Measurements from ENCODE around the gene CDH16.
"Not testable (repeated sequence)": the region's sequence is repeated elsewhere in the genome, so short reads cannot be mapped to it uniquely, and the experiment has no call there.

CDH16 gene, protein sequence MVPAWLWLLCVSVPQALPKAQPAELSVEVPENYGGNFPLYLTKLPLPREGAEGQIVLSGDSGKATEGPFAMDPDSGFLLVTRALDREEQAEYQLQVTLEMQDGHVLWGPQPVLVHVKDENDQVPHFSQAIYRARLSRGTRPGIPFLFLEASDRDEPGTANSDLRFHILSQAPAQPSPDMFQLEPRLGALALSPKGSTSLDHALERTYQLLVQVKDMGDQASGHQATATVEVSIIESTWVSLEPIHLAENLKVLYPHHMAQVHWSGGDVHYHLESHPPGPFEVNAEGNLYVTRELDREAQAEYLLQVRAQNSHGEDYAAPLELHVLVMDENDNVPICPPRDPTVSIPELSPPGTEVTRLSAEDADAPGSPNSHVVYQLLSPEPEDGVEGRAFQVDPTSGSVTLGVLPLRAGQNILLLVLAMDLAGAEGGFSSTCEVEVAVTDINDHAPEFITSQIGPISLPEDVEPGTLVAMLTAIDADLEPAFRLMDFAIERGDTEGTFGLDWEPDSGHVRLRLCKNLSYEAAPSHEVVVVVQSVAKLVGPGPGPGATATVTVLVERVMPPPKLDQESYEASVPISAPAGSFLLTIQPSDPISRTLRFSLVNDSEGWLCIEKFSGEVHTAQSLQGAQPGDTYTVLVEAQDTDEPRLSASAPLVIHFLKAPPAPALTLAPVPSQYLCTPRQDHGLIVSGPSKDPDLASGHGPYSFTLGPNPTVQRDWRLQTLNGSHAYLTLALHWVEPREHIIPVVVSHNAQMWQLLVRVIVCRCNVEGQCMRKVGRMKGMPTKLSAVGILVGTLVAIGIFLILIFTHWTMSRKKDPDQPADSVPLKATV

DNA sequence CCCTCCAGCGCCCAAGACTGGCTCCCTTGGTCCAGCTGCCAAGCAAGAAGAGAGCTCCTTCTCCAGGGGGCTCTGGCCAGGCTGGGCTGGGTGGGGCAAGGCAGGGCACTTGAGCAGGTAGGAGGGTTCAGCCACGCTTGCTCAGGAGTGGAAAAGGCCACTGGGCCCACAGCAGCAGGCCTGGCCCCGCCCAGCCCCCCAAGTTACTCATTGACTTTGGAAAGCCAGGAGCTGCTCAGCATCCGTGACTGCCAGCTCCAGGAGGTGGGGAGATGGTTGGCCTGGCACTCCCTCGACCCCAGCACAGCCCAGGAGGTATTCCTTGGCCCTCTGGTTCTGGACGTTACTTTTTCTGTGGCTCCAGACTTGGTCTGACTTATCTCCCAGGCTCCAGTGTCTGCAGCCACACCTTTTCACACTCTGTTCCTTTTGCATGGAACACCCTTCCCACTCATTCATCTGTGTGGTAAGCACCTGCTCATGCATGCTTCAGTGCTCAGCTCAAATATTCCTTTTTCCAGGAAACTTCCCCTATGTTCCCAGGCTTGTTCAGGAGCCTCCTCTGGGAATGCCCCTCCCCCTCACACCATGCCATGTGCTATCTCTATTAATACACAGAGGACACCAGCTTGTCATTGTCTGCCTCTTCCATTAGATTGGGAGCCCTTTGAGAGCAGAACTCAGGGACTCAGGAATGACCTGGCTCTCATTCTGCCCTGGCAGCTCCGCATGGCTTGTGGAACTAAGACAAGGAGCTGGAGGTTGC lies at the start of gene CDH16:
CDH16 (minus strand) TSS at position 83 of the 766 bp plus-strand sequence. CDS start 820 bp downstream, outside the sequence.
- no peak for DNase-seq

DNA sequence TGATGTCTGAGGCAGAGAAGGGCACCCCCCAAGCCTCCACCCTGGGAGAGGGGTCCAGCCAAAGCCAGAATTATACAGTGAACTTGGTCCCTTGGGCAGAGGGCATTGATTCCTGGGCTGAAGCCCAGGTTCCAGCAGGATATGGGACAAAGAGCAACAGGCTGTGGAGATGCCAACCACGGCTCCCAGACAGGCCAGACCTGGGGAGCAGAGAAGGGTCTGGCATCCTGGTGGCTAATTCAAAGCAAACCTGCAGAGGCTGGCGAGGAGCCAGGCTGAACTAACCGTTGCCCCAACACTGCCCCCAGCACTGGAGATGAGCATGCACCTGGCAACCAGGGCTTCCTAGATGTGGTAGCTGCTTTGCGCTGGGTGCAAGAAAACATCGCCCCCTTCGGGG lies 45.4 kb upstream of the CDH16 start:
- no peak for DNase-seq

DNA sequence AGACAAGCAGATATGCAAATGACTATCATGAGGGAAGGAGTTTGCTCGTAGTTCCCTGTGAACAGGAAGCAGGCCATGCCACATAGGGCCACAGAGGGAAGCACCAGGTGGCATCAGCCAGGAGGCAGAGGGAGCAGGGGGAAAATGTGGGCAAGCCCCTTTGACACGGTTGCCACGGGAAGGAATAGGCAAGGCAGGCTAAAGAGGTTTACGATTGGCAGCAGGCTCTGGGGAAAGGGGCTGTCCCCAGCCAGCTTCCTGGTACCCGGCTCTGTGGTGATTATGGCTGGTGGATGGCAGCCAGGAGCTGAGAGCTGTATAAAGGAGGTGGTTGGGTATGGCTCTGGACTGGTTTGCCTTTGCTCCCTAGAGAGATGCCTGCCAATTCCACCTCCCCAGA lies 43.2 kb upstream of the CDH16 start:
- peak; percentile 16 for DNase-seq

DNA sequence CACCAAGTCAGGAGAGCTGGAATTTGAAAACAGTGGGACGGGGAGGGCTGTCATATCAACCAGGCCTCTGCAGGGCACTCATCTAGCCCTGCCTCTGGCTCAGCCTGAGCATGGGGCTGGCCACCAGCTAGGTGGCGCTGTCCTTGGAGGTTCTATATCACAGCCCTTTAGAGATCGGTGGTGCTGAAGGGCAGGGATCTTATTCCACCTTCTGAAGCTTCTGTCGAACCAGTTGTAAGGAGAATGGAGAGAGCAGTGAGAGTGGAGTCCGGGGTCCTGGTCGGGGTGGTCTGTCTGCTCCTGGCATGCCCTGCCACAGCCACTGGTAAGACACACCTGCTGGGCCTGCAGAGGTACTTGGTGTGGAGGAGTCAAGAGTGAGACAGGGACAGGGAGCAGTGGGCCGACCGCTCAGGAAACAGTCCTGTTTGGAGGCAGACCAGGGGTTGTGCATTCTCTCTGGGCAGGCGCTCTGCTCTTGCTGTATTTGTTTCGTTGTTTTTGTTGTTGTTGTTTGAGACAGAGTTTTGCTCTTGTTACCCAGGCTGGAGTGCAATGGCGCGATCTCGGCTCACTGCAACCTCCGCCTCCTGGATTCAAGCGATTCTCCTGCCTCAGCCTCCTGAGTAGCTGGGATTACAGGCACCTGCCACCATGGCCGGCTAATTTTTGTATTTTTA lies 42.5 kb upstream of the CDH16 start, which contains the start of gene CES3:
CES3 (plus strand) TSS at position 202 of the 680 bp plus-strand sequence; CDS start at position 244, 42 bp downstream.
- DNase-seq, result peak; percentile 60

DNA sequence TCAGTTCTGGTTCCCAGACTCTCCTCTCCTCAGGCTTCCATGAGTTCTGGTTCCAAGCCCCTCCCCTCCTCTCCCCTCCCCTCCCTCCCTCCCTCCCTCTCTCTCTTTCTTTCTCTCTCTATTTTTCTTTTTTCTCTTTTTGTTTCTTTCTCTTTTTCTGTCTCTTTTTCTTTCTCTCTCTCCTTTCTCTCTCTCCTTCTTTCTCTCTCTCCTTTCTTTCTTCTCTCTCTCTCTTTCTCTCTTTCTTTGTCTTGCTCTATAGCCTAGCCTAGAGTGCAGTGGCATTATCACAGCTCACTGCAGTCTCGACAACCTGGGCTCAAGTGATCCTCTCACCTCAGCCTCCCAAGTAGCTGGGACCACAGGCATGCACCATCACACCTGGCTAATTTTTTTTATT lies 41.6 kb upstream of the CDH16 start:
- no peak for DNase-seq

DNA sequence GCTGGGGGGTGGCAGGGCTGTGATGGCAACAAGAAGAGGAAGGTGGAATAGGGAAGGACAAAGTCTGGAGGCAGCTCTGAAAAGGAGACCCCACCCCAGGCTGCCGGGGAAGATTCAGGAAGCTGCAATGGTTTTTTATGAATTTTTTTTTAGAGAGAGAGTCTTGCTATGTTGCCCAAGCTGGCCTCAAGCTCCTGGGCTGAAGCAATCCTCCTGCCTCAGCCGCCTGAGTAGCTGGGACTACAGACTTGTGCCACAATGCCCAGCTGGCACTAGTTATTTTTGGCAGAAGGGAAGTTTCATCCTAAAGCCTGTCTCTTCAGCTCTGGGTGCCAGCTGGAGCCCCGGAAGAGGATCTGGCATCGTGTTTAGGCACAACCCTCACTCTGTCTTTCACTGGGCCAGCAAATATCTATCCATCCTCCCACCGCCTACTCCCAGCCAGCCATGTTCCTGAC lies 41.0 kb upstream of the CDH16 start:
- DNase-seq, result peak; percentile 42

DNA sequence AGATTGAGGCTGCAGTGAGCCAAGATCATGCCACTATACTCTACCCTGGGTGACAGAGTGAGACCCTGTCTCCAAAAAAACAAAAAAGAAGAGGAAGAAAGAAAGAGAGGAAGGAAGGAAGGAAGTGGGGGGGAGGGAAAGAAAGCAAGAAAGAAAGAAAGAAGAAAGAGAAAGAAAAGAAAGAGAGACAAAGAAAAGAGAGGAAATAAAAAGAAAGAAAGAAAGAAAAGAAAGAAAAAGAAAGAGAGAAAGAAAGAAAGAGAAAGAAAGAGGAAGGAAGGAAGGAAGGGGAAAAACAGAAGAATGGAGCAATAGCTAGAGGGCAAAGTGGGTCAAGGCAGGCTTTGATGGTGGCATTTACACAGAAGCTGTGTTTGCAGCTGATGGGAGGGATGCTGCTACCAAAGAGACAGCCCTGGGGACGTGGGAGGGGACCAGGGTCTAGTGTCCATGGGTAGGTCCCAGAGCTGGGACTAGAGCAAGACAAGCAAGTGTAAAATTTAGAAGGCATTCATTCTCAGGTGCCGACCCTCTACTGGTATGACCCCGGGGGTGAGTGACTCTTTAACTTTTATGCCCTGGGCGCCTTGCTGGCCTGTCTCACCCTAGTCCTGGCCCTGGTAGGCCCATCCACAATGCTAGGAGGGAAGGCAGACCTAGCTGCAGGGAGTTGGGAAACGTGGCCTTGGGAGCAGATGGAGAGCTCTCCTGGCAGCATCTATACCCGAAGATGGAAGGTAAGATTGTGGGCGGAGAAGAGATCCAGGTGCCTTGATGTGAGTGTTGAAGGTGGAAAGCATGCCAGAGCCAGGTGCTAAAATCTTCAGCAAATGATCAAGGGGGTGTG lies 40.4 kb upstream of the CDH16 start:
- DNase-seq, result no peak

DNA sequence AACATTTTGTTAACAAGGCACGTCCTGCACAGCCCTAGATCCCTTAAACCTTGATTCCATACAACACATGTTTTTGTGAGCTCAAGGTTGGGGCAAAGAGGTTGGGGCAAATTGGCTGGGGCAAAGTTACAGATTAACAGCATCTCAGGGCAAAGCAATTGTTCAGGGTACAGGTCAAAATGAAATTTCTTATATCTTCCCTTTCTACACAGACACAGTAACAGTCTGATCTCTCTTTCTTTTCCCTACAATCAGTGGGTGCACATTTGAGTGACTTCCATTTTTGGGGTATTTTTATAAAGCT lies 37.4 kb upstream of the CDH16 start:
- not testable (repeated sequence) for DNase-seq

DNA sequence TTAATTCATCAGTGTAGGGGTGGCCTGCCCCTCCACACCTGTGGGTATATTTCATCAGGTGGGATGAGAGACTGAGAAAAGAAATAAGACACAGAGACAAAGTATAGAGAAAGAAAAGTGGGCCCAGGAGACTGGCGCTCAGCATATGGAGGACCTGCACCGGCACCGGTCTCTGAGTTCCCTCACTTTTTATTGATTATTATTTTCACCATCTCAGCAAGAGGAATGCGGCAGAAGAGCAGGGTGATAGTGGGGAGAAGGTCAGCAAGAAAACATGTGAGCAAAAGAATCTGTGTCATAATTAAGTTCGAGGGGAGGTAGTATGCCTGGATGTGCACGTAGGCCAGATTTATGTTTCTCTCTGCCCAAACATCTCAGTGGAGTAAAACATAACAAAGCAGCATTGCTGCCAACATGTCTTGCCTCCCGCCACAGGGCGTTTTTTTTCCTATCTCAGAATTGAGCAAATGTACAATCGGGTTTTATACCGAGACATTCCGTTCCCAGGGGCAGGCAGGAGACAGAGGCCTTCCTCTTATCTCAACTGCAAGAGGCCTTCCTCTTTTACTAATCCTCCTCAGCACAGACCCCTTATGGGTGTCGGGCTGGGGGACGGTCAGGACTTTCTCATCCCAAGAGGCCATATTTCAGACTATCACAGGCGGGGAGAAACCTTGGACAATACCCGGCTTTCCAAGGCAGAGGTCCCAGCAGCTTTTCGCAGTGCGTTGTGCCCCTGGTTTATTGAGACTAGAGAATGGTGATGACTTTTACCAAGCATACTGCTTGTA lies 36.9 kb upstream of the CDH16 start:
- DNase-seq, result not testable (repeated sequence)

DNA sequence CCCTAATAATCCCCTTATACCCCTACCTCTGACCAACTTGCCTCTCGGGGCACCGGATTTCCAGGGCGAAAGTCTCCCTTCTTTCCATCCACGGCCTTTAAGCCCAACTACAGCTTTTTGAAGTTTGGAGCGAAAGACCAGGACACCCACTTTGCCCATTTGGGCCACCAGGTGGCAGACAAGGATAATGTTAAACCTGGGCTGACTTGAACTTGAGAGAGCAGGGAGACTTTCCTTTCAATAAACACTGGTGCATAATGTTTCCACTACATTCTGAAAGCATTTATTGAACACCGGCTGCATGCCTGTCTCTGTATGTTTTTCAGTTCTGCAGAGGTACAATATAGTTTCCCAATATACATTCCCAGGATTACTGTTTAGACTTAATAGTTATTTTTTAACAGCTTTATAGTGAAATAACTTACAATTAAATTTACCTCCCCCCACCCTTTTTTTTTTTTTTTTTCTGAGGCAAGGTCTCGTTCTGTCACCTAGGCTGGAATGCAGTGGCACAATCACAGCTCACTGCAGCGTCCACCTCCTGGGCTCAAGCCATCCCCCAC lies 35.5 kb upstream of the CDH16 start:
- DNase-seq, result peak; percentile 81

DNA sequence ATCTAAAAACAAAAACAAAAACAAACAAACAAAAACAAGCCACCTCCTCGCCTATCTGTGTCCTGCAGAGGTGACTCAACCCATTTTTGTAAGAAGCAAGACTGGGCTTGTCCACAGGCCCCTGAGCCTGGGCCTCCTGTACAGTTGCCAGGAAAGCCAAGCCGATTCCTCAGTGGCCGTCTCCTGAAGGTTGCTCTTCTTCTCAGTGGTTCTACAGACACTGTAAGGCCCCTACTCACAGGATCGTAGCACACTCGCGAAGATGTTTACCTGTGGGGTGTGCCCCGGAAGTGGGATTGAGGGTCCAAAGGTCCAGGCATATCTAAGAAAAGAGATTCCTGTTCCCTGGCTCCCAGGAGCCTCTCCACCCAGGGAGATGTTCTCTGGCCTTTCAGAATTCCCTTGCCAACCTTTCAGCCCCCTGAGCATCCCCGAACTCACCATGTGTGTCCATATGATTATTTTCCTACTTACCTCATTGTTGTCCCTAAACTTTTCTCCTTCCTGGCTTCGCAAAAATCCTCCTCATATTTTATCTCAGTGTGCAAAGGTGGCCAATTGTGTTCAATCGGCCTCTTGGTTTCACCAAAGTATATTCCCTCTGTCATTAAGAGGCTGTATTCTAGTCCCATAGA lies 34.9 kb upstream of the CDH16 start:
- DNase-seq, result no peak

DNA sequence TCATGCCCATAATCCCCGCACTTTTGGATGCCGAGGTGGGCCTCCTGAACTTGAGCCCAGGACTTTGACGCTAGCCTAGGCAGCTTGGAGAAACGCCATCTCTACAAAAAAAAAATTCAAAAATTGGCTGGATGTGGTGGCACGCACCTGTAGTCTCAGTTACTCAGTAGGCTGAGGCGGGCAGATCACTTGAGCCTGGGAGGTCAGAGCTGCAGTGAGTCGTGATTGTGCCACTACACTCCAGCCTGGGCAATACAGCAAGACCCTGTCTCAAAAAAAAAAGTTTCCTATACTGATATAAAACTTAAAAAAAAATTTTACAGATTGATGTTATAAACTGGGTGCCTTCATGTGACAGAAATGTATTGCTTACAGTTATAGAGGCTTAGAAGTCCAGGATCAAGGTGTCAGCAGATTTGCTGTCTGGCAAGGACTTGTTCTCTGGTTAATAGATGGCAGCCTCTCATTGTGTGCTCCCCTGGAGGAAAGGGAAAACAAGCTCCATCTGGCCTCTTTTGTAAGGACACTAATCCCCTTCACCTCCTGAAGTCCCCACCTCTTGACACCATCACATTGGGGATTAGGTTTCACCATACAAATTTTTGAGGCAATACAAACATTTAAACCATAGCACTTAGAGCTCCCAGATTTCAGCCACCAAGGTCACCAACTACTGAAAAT lies 33.9 kb upstream of the CDH16 start:
- no peak for DNase-seq

DNA sequence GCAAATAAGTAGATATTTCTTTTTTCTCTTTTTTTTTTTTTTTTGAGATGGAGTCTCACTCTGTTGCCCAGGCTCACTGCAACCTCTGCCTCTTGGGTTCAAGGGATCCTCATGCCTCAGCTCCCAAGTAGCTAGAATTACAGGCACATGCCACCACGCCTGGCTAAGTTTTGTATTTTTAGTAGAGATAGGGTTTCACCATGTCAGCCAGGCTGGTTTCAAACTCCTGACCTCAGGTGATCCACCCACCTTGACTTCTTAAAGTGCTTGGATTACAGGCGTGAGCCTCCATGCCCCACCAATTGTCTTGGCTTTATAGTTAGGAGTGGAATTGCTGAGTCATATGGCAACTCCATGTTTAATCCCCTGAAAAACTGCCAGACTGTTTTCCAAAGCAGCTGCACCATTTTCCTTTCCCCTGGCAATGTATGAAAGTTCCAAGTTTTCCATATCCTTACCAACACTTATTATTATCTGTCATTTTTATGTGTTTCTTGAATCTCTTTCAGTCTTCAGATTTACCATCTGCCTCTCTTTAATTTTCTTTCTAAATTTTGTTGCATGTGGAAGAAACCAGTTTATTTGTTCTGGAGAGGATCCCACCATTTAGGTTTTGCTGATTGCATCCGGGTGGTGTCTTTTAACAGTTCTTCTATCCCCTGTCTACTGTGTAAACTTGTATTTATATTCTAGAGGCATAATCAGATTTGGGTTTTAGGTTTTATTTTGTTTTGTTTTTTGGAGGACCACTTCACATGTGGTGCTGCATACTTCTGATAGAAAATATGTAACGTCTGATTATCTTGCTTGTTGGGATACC lies 32.5 kb upstream of the CDH16 start:
- DNase-seq, result no peak

DNA sequence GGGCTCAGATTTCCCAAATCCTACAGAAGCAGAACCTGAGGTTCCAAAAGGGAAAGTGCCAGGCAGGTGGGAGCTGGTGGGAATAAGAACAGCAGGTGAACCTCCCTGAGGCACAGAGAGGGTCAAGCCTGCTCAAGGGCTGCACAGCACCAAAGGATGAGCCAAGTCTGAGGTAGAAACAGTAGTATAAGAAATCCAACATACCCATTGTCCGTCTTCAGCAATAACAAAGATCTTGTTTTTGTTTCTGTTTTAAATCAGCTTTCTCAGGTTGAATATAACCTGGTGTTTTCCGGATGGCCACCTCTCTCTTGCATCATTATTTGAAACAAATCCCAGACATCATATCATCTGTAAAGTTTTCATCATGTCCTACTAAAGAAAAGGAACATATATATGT lies 31.8 kb upstream of the CDH16 start:
- no peak for DNase-seq

DNA sequence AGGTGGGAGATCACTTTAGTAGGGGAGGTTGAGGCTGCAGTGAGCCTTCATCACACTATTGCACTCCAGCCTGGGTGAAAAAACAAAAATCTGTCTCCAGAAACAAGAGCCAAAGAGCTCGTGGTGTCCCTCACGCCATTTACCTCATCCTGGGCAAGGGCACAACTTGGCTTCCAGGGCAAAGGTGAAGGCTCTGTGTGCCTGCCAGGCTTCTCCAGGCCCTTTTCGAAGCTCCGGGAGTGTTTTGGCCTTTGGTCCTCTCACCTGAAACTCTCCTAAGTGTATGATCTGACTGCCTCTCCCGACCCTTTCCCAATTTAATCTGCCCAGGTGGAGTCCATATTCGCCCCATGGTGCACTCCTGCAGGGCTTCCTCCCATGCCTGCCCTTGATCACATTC lies 30.8 kb upstream of the CDH16 start:
- no peak for DNase-seq

DNA sequence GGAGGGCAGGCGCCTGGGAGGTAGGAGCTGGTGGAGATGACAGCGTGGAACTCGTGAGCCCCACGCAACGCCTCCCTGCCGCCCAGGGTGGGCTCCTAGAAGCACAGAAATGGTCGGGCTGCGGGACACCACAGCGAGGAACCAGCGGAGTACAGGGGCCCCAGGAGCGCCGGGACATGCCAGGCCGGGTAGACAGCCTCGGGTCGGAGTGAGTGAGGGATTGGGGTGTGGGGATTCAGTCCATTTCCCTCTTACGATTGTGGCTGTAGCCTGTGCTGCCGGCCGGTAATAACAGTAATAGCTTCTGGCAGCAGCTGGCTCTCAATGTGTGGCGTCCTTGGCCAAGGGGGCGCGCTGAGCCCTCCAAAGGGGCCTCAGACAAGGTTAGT lies 30.1 kb upstream of the CDH16 start:
- no peak for DNase-seq

DNA sequence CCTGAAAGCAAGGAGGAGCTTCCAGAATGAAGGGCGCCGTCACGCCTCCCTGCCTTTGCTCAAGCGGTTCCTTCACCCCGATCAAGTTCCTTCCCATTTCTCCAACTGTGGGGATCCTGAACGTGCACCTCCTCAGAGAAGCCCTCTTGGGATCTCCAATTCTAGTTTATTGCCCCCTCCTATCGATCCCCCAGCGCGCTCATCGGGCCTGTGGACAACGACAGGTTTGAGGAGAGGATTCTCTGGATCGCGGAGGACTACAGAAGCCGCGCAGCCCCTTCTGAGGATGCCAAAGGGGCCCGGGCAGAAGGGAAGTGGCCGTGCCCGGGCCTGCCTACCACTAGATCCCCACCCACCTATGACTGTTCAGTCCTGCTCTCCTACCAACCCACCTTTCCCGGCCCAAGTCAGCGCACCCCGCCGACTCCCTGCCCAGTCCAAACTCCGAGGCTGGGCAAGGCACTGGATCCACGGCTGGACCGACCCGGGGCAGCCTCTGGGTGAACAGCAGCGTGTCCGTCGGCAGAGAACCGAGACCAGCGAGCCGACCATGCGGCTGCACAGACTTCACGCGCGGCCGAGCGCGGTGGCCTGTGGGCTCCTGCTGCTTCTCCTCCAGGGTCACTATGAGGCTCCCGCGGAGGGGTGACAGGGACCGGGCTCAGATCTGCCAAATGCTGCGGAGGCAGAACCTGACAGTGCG lies 29.6 kb upstream of the CDH16 start:
- peak; percentile 13 for DNase-seq
